H54 (cell line): ENCODE results near the gene SLC26A9.

Experiments used
- DNase-seq: peaks from one replicate; pipeline ENCODE4 v3.0.0; 2011; ENCODE audit warnings: low spot score, mixed read lengths; ENCODE audit not compliant: insufficient read length
- FAIRE-seq: peaks from 3 replicates; lab custom pipeline; 2011; peaks lifted over from hg19 to GRCh38; lab: Jason Lieb, UNC
- POLR2A ChIP-seq: IDR thresholded peaks from 2 replicates; pipeline ENCODE4 v1.6.1; 2011; ENCODE audit warnings: low read depth, mild to moderate bottlenecking, low read length

The SLC26A9 gene

GRCh38 chr1:205947024-205947423 lies 3.8 kb upstream of the SLC26A9 start:
- TF ChIP-seq POLR2A: no peak

DNA sequence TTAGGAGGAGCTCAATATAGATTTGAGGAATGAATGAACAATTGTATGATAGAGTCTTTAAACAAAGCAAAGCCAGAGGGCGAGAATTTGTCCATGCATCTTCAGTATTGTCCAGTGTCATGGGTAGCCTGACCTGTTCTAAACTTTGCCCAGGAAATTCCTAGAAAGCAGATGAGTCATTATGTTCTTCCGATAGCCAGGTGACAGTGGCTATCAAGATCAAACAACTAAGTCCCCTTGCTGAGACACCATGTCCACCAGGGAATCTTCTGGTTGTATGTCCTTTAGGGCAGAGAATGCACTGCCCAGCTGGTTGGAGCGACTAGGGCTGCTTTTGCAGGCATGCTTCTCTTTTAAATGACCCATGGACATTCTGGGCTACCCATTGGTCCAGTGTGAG lies 1.8 kb upstream of the SLC26A9 start:
- no peak for FAIRE-seq
- no peak for DNase-seq
- TF ChIP-seq POLR2A: no peak

More at GRCh38 chr1:205947024-205947423, 3.8 kb upstream of the SLC26A9 start:
- FAIRE-seq (no peak), DNase-seq (no peak)

- no peak for FAIRE-seq
These were observed 1.3 kb upstream of the SLC26A9 start for GRCh38 chr1:205944525-205944924.

GRCh38 chr1:205942631-205943159 lies 561 bp downstream of the SLC26A9 start:
- FAIRE-seq (no peak), DNase-seq (no peak)
- TF ChIP-seq POLR2A: no peak

More at GRCh38 chr1:205944525-205944924, 1.3 kb upstream of the SLC26A9 start:
- no peak for TF ChIP-seq POLR2A
- DNase-seq: no peak

DNA sequence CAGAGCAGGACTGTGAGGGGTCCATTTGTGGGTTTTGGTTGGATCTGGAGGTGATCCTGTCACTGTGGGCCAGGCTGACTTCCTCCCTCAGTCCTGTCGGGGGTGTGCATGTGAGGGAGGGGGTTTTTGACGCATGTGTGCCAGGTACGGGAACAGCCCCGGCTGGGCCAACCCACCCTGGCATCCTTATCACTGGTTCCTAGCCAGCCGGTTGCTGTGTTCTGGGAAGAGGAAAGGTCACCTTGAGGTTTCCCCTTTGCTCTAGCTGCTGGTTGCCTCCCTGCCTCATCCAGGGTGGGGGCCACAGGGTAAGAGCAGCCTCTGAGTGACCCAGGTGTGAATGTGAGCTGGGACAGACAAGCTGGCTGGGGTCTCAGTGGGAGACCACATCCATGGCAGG lies 2.5 kb downstream of the SLC26A9 start:
- DNase-seq: no peak
- no peak for TF ChIP-seq POLR2A
- no peak for FAIRE-seq

DNA sequence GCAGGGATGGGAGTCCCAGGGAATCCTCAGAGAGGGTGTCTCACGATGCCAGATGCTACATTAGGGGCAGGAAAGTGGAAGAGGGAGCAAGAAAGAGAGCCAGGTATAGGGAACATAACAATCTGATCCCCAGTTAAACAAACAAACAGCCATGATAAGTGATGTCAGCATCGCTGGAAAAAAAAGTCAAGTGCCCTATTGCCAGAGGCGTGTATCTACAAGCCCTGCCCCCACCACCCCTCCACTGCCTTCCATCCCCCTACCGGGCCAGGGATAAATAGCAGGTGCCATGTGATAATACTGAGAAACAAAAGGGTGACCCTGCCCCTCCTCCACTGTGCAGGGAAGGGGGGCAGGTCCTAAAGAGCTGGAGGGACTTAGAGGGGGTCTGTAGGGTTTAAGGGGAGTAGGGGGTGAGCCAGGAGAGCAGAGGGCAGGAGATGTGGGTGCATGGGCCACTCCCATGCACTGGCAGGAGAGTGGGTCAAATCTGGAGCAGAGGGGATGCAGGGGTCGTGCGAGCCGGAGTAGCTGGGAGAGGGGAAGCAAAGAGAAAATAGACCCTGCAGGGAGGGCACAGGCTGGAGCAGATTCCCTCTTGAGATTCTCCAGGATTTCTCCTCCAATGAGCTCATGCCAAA lies 3.4 kb downstream of the SLC26A9 start:
- FAIRE-seq (no peak), DNase-seq (no peak)
- TF ChIP-seq POLR2A: no peak

GRCh38 chr1:205938682-205939081 lies 4.6 kb downstream of the SLC26A9 start:
- no peak for FAIRE-seq
- TF ChIP-seq POLR2A: no peak
- DNase-seq: no peak

GRCh38 chr1:205936846-205937586 lies 6.2 kb downstream of the SLC26A9 start:
- TF ChIP-seq POLR2A: no peak
- FAIRE-seq (no peak), DNase-seq (peak; percentile 74)

DNA sequence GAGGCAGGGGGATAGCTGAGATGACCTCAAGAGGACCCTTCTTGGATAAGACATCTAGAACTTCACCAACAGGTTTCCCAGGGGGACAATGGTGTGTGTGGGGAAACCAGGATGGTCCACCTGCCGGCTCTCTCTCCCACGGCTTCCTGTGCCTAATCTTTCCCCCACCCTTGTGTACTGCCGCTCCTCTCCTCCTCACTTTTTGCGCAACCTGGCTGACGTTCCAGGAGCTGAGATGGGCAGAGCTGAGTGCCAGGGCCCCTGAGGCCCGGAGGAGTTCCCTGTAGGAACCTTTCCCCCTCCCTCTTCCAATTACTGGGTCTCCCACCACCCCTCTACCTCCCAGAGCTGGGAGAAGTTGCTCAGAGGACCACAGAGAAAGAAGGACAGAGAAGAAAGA lies 6.9 kb downstream of the SLC26A9 start:
- DNase-seq: no peak
- FAIRE-seq: no peak
- no peak for TF ChIP-seq POLR2A

GRCh38 chr1:205935869-205936268 lies 7.4 kb downstream of the SLC26A9 start:
- TF ChIP-seq POLR2A: no peak

DNA sequence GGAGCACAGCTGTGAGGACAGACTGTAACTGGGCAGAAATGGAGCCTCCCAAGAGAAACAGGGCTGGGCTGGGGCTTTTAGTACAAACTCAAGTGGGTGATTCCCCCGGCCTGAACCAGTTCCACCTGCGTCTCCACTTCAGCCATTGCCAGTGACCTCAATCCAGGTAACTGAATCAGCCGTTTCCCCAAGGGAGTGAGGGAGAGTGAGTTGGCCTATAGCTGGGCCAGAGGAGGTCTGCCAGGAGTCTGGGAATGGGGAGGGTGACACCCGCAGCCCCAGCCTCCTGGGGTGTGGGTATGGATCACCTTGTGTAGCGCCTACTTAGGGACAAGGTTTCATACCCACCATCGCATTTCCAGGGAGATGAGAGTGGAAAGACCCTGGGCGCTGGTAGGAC lies 8.5 kb downstream of the SLC26A9 start:
- no peak for DNase-seq
- no peak for FAIRE-seq
- TF ChIP-seq POLR2A: no peak

More at GRCh38 chr1:205935869-205936268, 7.4 kb downstream of the SLC26A9 start:
- FAIRE-seq (no peak), DNase-seq (no peak)

DNA sequence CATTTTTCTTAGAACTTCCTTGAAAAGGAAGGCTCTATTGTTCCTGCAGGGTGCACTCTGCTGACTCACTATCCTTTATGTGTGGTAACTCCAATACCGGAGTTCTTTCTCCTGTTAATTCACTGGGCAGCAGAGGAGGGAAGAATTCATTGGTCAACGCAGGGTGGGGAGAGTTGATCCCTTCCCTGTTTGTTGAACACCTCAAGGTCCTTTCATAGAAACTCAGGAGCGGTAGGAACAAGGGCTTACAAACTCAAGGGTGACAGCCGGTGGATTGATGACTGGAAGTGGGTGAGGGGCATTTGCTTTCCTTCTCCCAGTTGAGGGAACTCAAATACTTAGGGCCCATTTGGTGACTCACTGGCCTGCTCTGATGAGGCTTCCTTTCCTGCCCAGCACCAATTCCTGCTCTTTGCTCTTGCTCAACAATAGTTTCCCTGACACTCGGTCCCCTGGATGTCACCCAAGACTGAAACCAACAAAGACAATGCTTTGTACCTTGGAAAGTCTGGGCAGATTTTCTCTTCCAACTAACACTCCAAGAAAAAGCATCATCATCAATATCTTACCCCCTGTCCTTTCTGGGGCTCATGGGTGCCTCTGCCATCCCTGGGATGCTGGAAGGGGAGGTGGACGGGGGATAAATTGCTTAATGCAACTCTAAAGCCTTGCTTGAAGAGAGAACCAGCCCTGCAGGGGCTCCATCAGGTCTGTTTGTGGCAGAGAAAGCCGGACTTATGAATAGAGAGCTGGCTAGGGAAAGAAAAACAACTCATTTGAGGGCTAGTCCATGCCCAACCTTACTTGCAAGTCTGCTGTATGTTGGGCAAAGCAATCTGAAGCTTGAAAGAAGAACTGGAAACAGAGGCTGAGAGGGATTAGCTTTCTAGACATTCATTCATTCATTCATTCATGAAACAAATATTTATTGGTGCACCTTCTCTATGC lies 9.3 kb downstream of the SLC26A9 start:
- DNase-seq: peak; percentile 84
- FAIRE-seq: no peak
- TF ChIP-seq POLR2A: no peak

DNA sequence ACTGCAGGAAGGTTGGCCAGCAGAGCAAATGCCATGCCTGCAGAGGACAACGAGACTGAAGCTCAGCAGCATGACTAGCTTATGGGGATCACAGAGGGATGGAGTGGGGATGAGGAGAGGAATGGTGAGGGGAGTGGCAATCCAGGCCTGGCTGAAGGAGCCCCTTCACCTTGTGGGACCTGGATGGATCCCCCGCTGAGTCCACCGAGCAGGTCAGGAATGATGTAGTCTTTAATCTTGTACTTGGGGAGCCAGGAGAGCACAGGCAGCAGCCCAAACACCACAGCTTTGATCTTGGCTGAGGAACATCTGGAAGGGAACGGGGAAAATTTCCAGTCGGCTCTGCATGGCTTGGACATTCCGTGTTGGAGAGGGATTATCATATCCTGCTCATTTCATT lies 10.5 kb downstream of the SLC26A9 start:
- FAIRE-seq (no peak), DNase-seq (no peak)
- TF ChIP-seq POLR2A: no peak

DNA sequence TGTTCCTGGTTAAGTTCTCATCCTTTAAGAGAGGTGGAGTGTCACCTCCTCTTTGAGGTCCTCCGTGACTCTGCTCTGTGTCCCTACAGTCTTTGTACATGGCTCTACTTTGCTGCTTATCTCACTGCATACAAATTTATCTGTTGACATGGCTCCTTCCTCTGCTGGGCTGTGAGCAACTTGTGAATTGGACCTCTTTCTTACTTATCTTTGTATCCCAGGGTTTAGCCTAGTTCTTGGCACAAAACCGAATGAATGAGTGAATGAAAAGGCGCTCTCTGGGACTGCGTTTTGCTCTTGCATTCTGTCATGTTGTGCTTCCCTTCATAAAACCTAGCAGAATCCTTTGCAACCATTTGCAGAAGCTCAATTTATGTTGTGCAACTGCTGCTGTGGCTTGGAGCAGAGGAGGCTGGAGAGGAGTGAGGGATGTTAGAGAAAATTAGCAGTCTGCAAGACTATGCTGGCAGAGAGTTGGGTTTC lies 12.4 kb downstream of the SLC26A9 start:
- DNase-seq: no peak
- FAIRE-seq: no peak
- TF ChIP-seq POLR2A: no peak
